Measurements from ENCODE around the gene TMEM259. TPM values are rescaled to one million over a fixed set of nuclear protein-coding genes. Genes with fewer than 3 reads are reported as not detected.

Gene TMEM259
- total and polyA plus RNA-seq, 2 of the 13 experiments (the other 11 are each of a cell fraction or from before 2014, with no cell fraction given), result 64.7 to 164 TPM

DNA sequence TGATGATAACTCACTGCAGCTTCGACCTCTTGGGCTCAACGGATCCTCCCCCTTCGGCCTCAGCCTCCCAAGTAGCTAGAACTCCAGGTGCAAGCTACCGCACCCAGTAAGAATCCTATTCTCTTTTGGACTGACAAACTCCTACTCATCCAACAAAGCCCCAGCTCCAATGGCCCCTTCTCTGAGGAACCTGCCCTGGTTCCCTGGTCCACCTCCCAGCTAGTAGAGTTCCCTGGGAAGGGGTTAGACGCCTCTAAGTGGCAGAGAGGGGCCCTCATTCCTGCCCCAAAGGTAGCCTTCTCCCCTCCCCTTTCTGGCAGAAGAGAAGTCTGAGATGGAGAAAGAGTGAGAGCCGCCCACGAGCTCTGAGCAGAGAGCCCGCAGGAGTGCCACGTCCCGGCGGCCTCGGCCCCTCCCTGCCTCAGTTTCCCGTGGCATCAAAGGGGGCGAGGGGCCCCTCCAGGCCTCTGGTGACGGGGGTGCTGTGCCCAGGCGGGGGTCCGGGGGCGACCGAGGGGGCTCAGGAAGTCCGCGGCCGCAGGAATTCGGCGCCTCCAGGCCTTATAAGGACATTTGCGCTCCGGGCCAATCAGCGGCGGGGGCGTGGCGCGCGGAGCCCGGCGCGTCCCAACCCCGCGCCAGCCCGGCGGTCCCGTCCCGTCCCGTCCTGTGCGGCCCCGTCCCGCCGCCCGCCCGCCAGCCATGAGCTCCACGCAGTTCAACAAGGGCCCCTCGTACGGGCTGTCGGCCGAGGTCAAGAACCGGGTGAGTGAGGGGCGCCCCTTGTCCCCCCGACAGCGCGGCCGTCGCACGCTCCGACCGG, 5.2 kb upstream of the TMEM259 start, which contains the start of gene CNN2 (continued):
- no peak for TF ChIP-seq NONO (IDR thresholded peaks at IDR 0.05)
- peak; percentile 59; the same call in 1 of the 2 replicates for TF ChIP-seq NONO (CRISPR knock-in tag; conservative IDR thresholded peaks at IDR 0.05)
- TF ChIP-seq ZBTB1 (CRISPR knock-in tag; IDR thresholded peaks at IDR 0.05; ENCODE audit: borderline replicate concordance), result no peak
- peak; percentile 57; the same call in 1 of the 2 replicates for TF ChIP-seq ZNF724P (CRISPR knock-in tag; IDR thresholded peaks at IDR 0.05; ENCODE audit: borderline replicate concordance)
- no peak for TF ChIP-seq SETDB1 (CRISPR knock-in tag; IDR thresholded peaks at IDR 0.05; ENCODE audit: borderline replicate concordance)
- 0 out of 2 replicates have a peak, but pooled peaks have one; percentile 34 for TF ChIP-seq ZNF550 (CRISPR knock-in tag; IDR thresholded peaks at IDR 0.05; ENCODE audit: borderline replicate concordance)
- TF ChIP-seq ZNF253 (CRISPR knock-in tag; IDR thresholded peaks at IDR 0.05; ENCODE audit: borderline replicate concordance), result no peak
- no peak for TF ChIP-seq NRL (CRISPR knock-in tag; IDR thresholded peaks at IDR 0.05; ENCODE audit: borderline replicate concordance)
- no peak for TF ChIP-seq ZNF34 (CRISPR knock-in tag; IDR thresholded peaks at IDR 0.05; ENCODE audit: borderline replicate concordance)
- TF ChIP-seq ZNF33A (CRISPR knock-in tag; IDR thresholded peaks at IDR 0.05; ENCODE audit: borderline replicate concordance), result no peak
- no peak for TF ChIP-seq ZNF780A (CRISPR knock-in tag; IDR thresholded peaks at IDR 0.05)
- no peak for TF ChIP-seq NFE2L1 (CRISPR knock-in tag; IDR thresholded peaks at IDR 0.05; ENCODE audit: borderline replicate concordance)
- TF ChIP-seq, protein P1, sequence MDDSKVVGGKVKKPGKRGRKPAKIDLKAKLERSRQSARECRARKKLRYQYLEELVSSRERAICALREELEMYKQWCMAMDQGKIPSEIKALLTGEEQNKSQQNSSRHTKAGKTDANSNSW (CRISPR knock-in tag; IDR thresholded peaks at IDR 0.05; ENCODE audit: borderline replicate concordance), result no peak
- TF ChIP-seq, protein P2, sequence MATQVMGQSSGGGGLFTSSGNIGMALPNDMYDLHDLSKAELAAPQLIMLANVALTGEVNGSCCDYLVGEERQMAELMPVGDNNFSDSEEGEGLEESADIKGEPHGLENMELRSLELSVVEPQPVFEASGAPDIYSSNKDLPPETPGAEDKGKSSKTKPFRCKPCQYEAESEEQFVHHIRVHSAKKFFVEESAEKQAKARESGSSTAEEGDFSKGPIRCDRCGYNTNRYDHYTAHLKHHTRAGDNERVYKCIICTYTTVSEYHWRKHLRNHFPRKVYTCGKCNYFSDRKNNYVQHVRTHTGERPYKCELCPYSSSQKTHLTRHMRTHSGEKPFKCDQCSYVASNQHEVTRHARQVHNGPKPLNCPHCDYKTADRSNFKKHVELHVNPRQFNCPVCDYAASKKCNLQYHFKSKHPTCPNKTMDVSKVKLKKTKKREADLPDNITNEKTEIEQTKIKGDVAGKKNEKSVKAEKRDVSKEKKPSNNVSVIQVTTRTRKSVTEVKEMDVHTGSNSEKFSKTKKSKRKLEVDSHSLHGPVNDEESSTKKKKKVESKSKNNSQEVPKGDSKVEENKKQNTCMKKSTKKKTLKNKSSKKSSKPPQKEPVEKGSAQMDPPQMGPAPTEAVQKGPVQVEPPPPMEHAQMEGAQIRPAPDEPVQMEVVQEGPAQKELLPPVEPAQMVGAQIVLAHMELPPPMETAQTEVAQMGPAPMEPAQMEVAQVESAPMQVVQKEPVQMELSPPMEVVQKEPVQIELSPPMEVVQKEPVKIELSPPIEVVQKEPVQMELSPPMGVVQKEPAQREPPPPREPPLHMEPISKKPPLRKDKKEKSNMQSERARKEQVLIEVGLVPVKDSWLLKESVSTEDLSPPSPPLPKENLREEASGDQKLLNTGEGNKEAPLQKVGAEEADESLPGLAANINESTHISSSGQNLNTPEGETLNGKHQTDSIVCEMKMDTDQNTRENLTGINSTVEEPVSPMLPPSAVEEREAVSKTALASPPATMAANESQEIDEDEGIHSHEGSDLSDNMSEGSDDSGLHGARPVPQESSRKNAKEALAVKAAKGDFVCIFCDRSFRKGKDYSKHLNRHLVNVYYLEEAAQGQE (IDR thresholded peaks at IDR 0.05; ENCODE audit: borderline replicate concordance in 1 of 2, low read depth in 1 of 2, low read length in 2 of 2), result no peak
- TF ChIP-seq PHF20 (CRISPR knock-in tag; IDR thresholded peaks at IDR 0.05), result no peak
- TF ChIP-seq ZNF747 (CRISPR knock-in tag; IDR thresholded peaks at IDR 0.05; ENCODE audit: borderline replicate concordance), result no peak
- no peak for TF ChIP-seq ZNF326 (CRISPR knock-in tag; IDR thresholded peaks at IDR 0.05; ENCODE audit: borderline replicate concordance)
- TF ChIP-seq HDAC1 (CRISPR knock-in tag; IDR thresholded peaks at IDR 0.05), result peak; percentile 67
- no peak for TF ChIP-seq ISX (CRISPR knock-in tag; conservative IDR thresholded peaks at IDR 0.05)
- no peak for TF ChIP-seq U2AF2 (IDR thresholded peaks at IDR 0.05; ENCODE audit: low read depth, low read length)
- peak; percentile 74 for TF ChIP-seq NFYB (CRISPR knock-in tag; IDR thresholded peaks at IDR 0.05)
- peak in 1 of 2 experiments; percentile 43; a peak in 1 of 4 replicates for TF ChIP-seq KLF16 (CRISPR knock-in tag; IDR thresholded peaks at IDR 0.05)
- TF ChIP-seq ZNF563 (CRISPR knock-in tag; IDR thresholded peaks at IDR 0.05), result peak; percentile 28; the same call in 1 of the 2 replicates
- TF ChIP-seq KAT2B (IDR thresholded peaks at IDR 0.05; ENCODE audit: borderline replicate concordance, low read depth, low read length), result no peak
- 0 out of 2 replicates have a peak, but pooled peaks have one; percentile 33 for TF ChIP-seq DMAP1 (CRISPR knock-in tag; IDR thresholded peaks at IDR 0.05)

Data from HepG2 (cell line).